GM21619 (cell line): ENCODE results near the gene ANXA6.
A peak's percentile ranks its signal among the peaks of the same experiment; 100 is the strongest.

Source experiments
- ATAC-seq: cut with Tn5 transposase; IDR thresholded peaks from one replicate; pipeline ENCODE4 v1.9.1; 2021; ENCODE audit not compliant: unreplicated experiment

ANXA6 gene

DNA sequence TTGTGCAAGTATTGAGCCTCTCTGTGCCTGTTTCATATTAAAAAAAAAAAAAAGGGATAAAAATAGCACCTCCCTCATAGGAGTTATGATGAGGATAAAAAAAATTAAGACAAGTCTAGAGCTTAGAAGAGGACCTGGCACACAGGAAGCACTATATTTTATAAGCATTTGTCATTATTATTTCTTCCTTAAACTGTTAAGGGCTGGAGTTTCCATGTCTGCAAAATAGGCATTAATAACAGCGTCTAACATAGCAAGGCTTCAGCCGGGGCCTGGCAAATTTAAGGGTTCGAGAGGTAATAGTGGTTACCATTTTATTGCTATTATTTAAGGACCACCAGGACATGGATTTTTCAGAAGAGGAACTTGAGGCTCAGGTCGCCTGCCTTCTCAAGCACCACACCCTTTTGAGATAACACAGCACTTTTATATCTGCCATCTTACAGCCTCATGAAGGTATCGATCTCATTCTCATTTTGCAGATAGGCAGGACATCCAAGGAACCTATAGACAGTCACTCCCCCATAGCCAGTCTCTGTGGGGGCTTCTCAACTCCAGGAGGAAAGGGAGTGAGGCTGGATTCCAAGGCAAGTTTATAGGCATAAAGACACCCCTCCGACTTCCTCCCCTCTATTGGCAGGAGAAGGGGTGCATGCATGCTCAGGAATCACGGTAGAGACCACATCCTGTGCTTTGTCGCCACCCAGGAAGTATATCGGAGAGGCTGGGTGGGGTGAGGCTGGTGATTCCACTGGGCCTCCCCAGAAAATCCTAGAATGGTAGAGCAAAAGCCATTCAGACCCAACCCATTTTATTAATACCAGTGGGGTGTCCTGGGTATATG is 2.4 kb downstream of the ANXA6 start:
- peak; percentile 21 for ATAC-seq

DNA sequence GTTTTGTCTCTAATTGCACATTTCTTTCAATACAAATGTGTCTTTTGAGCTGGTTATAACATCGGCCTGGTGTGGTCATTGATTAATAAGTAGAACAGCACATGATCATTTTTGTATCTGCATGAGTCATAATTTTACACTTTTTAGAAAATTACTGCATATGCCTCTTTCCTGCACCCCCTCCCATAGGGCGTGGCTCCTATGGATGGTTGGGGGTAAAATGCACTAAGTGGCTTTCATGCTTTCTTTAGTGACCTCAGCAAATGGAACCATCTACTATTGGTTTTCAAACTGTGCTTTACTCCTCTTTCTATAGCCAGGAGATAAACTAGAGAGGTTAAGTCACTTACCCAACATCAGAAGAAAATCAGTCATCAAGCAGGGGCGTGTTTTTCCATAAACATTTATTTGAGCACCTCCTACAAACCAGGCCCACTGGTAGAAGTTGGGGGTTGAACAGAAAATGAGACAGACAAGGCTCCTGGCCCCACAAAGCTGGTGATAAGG is 3.8 kb downstream of the ANXA6 start:
- no peak for ATAC-seq

DNA sequence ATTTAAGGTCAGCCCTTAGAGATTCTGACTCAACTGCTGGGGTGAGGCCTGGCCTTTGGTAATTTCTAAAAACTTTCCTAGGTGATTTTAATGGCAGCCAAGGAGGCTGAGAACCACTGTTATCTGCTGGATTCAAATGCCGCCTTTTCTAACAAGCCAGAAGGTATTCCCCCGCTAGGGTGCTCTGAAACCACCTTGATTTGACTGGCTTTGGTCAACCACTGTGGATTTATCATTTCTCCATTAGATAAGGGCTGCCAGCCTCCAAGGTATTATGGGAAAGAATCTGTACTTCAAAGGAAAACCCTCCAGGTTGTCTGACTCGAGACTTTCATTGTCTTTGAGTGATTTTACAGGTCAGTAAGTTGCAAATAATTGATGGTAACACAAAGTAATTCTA is 4.3 kb downstream of the ANXA6 start:
- no peak for ATAC-seq

DNA sequence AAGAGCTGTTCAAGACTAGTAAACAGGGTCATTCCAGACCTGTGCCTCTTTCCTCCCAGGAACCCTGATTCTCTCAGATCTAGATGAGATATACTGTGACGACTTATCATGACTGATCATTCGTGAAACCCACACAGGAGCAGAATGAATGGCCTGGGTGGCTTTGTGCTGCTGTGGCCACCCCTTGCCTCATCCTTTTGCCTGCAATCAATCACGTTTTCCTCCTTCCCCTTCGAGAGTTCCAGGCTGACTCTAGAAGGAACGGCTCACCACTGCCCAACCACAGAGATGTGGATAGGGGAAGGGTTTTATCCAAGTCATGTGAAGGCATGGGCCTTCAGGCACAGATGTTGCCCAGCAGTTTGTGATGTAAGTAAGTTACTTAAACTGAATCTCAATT is 5.8 kb downstream of the ANXA6 start:
- ATAC-seq = peak; percentile 31

DNA sequence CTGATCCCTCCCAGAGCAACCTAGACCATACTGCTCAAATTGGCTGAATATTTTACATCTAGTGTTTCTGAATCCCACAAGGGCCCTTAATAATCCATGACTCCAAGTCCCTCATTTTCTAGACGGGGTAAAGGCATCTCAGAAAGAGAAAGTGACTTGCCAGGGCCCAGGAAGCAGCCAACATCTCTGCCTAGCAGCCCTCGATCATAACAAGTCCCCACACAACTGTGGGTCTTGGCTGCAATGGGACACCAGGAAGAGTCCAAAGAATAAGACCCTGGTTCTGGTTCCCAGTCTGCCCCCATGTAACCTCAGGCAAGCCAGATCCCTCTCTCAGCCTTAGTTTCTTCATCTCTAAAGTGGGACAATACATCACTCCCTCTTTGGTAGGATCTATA is 6.3 kb downstream of the ANXA6 start:
- ATAC-seq = no peak

DNA sequence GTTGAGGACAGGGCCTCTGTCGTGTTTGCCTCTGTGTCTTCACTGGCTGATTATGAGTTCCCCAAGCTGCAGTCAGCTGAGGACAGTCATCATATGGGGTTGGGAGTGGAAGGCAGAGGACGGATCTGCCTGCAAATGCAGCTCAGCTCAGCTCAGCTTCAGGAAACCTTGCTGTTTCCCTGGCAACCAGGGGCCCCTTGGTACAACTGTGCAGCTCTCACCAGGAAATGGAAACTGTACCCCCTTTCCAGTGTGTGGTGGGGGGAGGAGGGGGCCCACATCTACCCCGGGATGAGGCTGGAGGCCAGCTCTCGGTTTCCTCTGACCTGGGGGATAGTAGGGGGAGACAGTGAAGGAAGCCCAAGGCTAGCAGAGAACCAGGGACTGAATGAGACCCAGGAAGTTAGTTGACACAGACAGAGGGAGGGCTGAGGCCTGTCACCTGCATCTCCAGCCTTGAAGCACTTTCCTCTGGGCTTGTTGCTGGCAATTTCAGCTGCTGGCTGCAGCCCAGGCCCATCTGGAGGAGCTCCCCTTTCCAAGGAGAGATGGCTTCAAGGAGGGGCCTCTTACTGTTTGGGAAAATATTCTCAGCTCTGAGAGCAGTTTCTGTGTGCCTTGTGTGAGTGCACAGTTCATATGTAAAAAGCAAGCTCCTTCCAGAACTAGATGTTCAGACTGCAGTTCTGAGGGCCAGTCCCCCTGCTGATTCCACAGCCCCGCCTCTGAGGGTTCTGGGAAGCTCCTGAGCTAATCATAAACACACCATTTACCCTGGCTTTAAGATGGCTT is 6.9 kb downstream of the ANXA6 start:
- peak; percentile 47 for ATAC-seq

DNA sequence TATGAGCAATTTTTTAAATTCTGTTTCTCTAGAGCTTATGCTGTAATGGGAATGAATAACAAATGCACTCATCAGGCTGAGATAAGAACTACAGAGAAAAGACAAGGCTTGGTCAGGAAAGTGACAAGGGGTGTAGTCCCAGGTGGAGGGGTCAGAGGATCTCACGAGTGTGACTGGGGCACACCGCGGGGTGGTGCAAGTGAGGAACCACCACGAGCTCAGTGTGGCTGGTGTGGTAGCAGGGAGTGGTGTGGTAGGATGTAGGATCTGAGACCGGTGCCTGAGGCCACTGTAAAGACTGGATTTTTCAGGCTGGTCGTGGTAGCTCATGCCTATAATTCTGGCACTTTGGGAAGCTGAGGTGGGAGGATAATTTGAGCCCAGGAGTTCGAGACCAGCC is 9.0 kb downstream of the ANXA6 start:
- ATAC-seq = no peak

DNA sequence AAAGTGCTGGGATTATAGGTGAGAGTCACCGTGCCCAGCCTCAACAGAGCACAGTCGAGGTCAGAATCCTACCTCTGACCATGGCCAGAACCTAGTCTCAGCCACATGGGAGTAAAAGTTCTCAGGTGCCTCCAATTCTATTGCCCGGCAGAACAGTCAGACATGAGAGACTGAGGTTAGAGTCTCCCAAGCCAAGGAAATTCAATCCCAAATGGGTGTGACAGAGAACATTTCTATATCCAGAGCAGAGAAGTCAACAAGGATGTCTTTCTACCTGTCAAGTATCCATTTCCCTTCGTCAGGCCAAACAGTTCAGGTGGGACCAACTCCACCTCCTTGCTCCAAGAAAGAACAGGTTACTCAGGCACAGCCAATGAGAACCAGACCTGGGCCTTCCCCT is 10.5 kb downstream of the ANXA6 start:
- ATAC-seq = no peak

DNA sequence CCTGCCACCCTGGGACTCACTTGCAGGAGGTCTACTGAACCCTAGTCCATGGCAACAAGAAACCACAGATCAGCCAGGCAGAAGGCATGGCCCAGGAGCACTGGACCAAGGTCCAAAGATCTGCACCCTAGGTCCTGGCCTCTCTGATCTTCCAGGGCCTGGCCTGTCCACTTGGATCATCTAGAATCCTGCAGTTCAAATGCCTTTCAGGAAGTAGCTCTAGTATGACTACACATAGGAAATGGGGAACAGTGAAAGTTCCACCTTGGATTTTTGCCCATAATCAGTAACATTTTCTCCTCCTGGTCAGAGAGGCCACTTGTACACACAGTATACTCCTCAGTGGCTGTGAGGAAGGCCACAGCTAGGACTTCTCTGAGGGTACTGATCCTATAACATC is 11.5 kb downstream of the ANXA6 start:
- no peak for ATAC-seq

DNA sequence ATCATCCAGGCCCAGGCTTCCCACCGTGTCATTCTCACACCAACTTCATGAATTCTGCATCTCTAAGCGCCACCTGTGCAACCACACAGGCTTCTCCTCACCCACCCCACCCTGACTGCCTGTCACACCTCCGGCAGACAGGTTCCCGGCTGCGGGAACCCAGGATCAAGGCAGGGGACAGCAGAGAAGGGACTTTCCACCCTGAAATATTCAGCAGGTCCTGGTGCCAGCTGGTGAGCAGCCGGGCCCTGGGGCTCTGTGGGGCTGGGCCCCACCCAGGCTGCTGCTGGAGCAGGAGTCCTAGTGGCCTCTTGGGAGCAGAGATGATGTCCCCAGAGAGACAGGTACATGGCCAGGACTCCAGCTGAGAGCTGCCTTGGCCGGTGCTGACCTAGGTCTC is 12.7 kb downstream of the ANXA6 start:
- ATAC-seq = no peak

DNA sequence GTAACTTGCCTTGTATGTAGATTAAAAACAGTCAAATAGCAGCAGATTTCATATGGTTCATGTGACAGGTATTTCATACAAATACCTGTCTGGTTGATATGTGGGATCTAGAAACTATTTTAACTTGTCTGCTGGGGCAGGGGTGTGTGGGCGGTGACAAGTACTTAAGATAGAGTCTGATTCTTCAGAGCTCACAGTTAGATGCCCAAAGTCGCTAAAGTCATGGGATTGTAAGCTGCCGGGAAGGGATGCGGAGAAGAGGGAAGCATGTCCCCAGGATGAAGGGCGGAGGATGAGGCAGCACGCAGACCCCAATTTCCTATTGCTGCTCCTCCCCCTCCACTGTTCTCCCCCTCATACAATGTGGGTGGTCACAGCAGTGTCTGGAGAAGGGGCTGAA is 13.3 kb downstream of the ANXA6 start:
- ATAC-seq = no peak

DNA sequence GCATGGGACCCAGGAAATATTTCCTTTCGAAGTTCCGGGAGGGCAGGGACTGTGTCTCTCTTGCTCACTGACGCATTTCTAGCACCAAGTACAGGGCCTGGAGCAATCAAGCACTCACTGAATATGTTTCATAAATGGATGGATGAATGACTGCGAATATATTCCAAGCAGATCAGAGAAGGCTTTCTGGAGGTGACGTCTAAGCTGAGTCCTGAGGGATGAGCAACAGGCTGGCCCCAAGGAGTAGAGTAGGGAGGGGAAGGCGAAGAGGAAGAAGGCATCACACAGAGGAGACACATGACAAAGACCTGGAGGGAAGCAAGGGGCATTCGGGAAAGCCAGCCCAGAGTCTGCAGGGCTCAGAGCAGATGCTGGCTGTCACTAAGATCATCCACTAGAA is 13.9 kb downstream of the ANXA6 start:
- no peak for ATAC-seq

DNA sequence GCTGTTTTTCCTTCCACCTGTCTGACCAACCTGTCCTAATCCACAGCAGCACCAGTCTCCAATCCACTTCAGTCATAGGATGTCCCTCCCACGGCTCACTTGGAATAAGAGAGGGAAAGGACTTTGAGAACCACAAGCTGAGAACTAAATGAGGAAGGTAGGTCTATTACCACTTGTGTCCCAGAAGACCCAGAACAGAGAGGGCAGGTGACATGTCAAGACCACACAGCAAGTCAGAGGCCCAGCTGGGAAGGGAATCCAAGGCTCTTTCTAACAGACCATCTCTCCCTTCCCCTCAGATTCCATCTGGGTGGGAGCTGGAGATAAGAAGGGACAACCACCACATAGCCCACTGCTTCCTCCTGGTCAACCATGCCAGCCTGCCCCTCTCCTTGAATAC is 14.6 kb downstream of the ANXA6 start:
- ATAC-seq = no peak

DNA sequence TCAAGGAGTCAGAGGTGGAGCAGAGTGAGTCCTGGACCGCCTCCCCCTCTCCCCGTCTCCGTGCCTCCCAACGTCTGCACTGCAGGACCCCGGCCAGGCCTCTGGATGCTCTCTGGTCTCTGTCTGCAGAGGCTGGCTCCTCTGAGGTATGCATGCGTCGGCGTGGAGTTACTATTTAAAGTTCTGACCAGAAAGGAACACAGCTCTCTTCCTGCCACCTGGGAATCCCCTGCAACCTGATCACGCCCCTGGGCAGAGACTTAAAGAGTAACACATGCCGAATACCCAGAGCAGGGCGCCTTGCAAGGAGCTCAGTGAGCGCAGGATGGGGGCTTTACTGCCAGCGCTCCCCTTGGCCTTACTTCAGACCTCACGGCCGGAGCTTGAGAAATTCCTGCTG is 16.0 kb downstream of the ANXA6 start:
- ATAC-seq = peak; percentile 92

DNA sequence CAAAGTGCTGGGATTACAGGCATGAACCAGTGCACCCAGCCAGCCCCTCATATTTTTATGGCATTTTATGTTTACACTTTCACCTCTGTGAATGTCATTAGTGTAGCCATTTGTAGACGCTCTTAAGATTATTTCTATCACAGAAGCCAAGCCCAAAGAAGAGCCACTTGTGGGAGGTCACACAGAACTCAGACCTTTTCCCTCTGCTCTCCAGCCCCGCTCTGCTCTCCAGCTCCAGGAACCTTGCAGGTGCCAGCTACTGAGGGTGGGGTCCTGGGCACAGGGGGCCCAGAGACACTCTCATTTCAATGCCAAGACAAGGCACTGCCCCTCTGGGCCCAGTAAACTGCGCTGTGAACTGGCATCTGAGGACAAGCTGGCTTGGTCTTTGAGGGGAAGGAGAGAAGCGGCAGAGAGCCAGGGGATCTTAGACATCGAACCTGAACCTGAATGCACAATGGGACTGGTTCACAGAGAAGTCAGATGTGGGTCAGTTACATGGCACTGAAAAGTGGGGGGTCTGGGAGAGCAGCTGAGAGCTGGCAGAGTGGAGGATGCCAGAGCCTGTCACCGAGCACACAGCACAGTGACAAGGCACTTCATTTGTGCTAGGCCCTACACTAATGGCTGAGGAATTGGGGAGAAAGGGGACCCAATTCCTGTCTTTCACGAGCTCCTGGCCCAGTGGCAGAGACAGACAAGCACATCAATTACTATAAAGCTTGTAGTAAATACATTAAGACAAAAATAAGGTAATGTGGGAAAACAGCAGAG is 16.7 kb downstream of the ANXA6 start:
- ATAC-seq = no peak

DNA sequence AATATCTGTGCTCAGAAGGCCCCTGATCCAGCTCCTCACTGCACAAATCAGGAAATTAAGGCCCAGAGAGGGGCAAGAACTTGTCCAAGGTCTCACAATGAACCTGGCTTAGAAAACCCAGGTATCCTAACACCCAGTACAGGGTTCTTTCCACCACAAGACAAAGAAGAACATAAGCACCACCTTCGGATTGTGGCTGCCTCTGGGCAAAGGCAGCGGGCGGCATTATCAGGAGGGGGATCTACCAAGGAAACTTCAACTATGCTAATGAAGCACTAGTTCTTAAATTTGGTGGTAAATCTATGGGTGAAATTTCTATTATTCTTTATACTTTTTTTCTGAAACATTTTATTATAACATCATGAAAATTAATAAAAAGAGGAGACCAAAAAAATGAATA is 17.9 kb downstream of the ANXA6 start:
- no peak for ATAC-seq

DNA sequence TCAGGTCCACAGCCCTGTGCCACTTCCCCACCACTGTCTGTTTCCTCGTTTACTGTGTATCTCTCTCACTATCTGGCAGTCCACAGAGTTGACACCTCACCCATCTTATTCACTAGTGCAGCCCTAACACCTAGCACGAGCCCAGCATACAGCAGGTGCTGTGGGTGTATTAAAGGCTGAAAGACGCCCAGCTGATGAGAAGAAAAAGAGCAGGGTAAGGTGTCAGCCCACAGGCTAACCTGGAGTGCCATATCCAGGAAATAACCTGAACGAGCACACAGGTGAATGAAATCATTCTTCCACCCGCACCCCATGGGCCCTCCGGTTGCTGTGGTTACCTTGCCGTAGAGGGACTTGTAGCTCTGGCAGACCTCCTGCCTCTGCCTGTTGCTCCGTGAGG is 18.6 kb downstream of the ANXA6 start:
- no peak for ATAC-seq

DNA sequence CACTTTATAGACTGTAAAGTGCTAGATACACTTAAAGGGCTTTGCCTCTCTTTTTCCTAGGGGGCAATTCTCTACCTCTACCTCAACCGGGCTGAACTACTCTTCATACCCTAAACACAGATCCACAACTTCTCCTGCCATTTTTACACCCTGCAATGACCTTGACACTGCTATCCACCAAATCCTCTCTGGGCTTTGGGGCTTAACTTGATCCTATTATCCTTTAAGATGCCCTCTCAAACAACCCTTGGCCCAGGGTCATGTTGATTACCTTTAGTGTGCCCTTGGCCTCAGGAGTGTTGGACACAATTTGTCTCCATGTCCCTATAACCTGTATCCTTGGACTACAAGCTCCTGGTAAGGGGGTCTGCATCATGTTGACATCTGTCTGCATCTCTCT is 19.5 kb downstream of the ANXA6 start:
- no peak for ATAC-seq

DNA sequence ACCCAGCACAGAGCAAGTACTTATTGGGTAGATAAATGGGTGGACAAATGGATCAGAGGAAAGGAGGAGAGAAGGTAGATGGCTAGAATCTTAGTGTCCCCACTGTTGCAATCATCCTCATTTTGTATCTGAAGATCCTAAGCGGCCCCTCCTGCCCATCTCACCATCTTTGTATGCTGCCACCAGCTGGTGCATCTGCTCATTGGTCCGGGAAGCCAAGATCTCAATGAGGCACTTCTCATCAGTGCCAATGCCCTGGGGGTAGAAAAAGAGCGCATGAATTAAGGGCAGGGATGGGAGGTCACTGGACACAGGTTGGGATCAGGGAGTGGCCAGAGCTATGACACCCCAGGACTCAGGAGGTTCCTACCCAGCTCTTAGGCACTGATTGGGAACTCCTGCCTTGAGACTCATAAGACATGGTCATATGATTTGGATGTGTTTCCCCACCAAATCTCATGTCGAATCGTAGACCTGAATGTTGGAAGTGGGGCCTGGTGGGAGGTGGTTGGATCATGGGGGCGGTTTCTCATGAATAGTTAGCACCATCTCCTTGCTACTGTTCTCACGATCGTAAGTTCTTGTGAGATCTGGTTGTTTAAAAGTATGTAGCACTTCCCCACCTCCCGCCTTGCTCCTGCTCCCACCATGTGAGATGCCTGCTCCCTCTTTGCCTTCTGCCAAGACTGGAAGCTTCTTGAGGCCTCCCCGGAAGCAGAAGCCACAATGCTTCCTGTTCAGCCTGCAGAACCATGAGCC is 20.3 kb downstream of the ANXA6 start:
- ATAC-seq = no peak

DNA sequence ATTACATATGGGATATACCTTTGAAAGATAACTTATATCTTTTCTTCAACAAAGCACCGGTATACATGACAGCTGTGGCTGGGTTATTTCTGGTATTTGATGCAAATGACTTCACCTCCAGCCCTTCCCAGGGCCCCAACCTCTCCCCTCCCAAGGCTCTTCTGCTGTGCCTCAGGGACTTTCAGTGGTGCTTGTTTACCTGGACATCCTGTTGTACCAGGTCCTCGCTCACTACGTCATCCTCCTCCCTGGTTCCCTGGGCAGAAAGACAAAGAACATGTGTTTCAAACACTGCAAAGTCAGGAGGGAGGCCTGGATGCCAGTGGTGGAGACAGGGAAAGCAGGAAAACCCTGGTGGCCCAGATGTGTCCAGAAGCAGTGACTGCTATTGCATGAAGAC is 23.4 kb downstream of the ANXA6 start:
- ATAC-seq = peak; percentile 66

DNA sequence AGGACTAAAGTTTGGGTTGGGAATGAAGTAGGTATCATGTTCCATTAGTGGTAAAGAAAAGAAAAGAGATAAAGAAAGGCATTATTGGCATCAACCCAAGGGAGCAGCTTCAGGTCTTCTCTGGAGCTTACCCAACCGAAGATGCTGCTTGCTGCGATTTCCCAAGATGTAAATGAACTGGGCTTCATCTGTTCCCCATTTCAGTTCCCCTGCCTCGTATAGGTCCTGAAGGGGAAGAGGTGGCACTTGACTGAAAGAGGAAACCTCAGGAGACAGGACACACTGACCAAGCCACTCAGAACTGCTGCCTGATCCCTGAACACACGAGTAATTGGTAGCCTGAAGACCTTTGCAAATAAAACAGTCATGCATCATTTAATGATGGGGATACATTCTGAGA is 24.6 kb downstream of the ANXA6 start:
- no peak for ATAC-seq
